ENCODE data around the gene IBTK. TPM values are rescaled to one million over a fixed set of nuclear protein-coding genes. Genes with fewer than 3 reads are reported as not detected.

The IBTK gene
- total RNA-seq, 1 experiment from 2014 or later, result 17.1 TPM

- Histone ChIP-seq H3K23me2 (ENCODE audit: insufficient read length, low read depth, low read length, poor library complexity, severe bottlenecking) (no peaks in the 10 kb centered on the region), H3K23ac (ENCODE audit: insufficient read length, low read depth, low read length) (no peak overlapping the region), H3K79me2 (ENCODE audit: insufficient read depth, low read length) (no peaks in the 10 kb centered on the region), H2BK120ac (ENCODE audit: low read depth, low read length, poor library complexity, severe bottlenecking) (no peak overlapping the region), H3K27ac (ENCODE audit: insufficient read length, low read depth, low read length) (no peak overlapping the region), H4K91ac (ENCODE audit: insufficient read length, low read depth, low read length) (no peak overlapping the region), H2BK20ac (ENCODE audit: low read depth, low read length, poor library complexity, severe bottlenecking) (no peak overlapping the region), H3K4me2 (ENCODE audit: insufficient read depth, insufficient read length, low read length) (no peak overlapping the region), H3K9me3 (ENCODE audit: control insufficient read depth, low read depth, low read length) (no peaks in the 10 kb centered on the region), H3T11ph (ENCODE audit: low read length) (no peak overlapping the region), H3K79me1 (ENCODE audit: insufficient read depth, low read depth, low read length, poor library complexity, severe bottlenecking) (no peaks in the 10 kb centered on the region), H4K20me1 (ENCODE audit: control insufficient read depth, insufficient read depth, insufficient read length) (no peaks in the 10 kb centered on the region), H3K4me1 (ENCODE audit: insufficient read depth, low read length) (no peaks in the 10 kb centered on the region; the same call in 1 of the 2 replicates), H3K4ac (ENCODE audit: low read depth, low read length) (no peak overlapping the region), H2BK15ac (ENCODE audit: low read depth, low read length) (no peak overlapping the region), H4K5ac (ENCODE audit: insufficient read length, low read depth, low read length) (no peak overlapping the region), H3K18ac (ENCODE audit: insufficient read length, low read depth, low read length) (no peak overlapping the region), H3K56ac (ENCODE audit: insufficient read length, low read depth, low read length) (no peak overlapping the region), H3K14ac (ENCODE audit: insufficient read depth, low read length) (no peak overlapping the region), H4K8ac (replicated peaks; ENCODE audit: insufficient read length, low read depth, low read length) (no peak overlapping the region), H3K9ac (ENCODE audit: extremely low read depth, insufficient read length, low read length) (no peak overlapping the region), H3K27me3 (ENCODE audit: insufficient read depth, low read length) (no peaks in the 10 kb centered on the region), H2AK5ac (ENCODE audit: insufficient read length, low read length) (no peak overlapping the region), H2BK5ac (ENCODE audit: insufficient read length, low read length) (no peak overlapping the region), H2AFZ (ENCODE audit: low read length) (no peak overlapping the region), H2BK12ac (ENCODE audit: insufficient read length, low read depth, low read length) (no peak overlapping the region)
- H3K4me1 Mint-ChIP-seq, result peaks cover 41 to 47% of the 10 kb centered on the region in 2 experiments
- peak overlapping the region; percentile 24 to 77 (median 53); a peak in 3 of 7 replicates for H3K27ac Mint-ChIP-seq
- H3K27me3 Mint-ChIP-seq (ENCODE audit: low read depth), result no peaks in the 10 kb centered on the region
- DNase-seq, result no peak
- H3K36me3 Mint-ChIP-seq (ENCODE audit: insufficient read depth in 1 of 3, low read depth in 3 of 3), result no peaks in the 10 kb centered on the region
- no peak overlapping the region for H3K4me3 Mint-ChIP-seq
- H3K9me3 Mint-ChIP-seq, result no peaks in the 10 kb centered on the region; a peak in 1 of 5 replicates
- no CpG with 5 or more reads among the region's 1 CpG for WGBS (ENCODE audit: extremely low coverage, insufficient read length, low lambda C conversion rate)
- TF ChIP-seq CTCF (conservative IDR thresholded peaks at IDR 0.05), result no peak
Measured at GRCh38 chr6:82259389-82259788, 11.8 kb upstream of the IBTK start.

All from H9 (cell line).